GM19455 (cell line): Measurements from ENCODE around the gene FARS2.
A peak's percentile ranks its signal among the peaks of the same experiment; 100 is the strongest.

Experiments used
- ATAC-seq: cut with Tn5 transposase; IDR thresholded peaks from one replicate; pipeline ENCODE4 v1.9.1; 2021; ENCODE audit not compliant: unreplicated experiment

Gene FARS2

DNA sequence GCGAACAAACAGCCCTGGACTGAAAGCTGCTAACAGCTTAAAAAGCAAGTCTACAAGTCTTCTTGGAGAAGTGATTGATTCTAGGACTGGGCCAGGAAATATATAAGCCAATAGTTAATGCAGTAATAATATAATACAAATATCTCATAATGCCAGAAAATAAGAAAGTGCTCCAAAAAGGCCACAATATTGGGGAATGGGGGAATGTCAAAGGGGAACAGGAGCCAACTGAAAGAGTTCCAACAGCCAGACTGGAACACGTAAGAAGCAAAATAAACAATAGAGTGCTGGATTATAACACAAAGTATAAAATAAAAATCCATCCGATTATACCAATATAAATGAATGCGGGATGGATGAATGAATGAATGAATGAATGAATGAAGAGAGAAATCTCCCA lies 449.6 kb downstream of the FARS2 start:
- no peak for ATAC-seq

DNA sequence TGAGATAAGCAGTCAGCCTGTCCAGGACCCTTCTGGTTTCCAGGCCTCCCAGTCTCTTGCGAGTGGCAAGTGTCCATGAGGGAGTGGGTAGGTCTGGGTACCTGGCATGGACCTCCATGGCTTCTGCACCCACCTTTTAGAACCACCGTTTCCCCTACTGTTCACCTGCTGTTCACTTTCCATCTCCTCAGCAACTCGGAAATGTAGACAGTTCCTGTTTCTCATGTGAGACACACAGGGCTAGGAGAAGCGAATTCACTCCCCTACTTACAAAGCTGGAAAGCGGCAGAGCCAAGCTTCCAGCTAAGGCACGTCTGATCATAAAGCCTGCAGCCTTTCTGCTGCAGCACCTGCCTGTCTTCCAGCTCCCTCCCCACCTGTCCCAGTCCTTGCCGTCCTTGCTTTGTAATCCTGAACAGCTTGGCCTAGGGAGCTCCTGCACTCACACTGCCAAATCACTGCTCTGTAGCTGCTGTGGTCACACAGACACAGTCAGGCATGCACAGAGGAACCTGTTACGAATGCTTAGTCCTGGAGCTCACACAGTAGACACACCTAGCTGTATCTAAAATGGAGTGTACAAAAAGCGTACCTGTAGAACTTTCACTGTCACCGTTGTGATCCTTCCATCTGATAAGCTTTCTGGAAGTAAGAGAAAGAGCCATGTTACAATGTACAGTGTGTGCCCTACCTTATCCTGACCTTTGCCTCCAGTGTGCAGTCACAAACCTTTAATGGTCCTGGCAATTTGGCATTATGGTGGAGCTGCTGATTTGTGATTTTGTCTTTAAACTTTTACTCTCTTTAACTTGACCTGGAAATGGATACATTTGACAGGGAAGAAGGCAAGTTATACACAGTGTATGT lies 451.3 kb downstream of the FARS2 start:
- no peak for ATAC-seq

DNA sequence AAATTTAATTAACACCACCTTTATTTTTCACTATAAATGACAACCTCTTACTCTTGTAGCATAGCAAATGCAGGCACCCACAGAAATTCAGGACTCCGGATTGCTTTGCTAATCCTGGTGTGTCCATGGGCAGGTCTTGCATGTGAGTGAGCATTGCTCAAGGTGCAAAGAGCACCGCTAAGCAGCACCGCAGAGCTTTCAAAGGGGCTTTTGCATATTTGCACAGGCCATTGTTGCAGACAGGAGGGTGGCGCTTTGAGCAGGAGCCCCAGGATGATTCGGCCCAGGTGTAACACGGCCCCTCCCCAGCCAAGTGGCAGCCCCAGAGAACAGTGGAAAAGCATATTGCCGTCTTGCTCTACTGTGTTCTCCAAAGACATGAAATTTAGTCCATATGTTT lies 452.2 kb downstream of the FARS2 start:
- ATAC-seq = no peak

DNA sequence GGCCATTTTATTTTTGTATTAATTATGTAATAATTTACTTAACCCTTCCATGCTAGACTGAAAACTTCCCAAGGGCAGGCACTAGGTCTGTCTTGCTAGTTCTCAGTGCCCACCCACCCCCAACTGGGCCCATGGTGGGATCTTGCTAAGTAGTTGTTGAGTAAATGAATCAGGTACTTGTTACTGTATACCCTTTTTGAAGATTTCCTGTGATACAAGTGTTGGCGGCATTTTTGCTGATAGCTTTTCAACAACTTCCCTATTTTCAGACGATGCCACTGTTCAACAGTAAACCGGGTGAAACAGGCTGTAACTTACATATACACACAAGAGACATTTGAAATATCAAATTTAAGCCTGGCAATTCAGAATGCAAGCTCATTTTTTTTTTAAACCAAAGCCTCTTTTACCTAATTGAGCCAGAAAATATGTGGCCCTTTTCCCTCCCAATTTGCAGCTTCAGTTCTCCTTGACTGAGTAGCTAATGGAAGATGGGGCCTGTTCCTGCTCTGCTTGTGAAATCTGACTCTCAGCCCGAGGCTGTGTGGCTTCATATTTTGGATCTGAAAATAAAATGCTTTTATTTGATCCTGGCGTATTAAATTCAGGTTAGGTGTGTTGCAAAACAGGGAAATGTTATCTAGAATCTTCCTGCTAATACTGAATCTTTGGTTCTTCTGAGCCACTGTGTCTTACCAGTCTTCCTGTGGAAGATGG lies 457.1 kb downstream of the FARS2 start:
- ATAC-seq = no peak

DNA sequence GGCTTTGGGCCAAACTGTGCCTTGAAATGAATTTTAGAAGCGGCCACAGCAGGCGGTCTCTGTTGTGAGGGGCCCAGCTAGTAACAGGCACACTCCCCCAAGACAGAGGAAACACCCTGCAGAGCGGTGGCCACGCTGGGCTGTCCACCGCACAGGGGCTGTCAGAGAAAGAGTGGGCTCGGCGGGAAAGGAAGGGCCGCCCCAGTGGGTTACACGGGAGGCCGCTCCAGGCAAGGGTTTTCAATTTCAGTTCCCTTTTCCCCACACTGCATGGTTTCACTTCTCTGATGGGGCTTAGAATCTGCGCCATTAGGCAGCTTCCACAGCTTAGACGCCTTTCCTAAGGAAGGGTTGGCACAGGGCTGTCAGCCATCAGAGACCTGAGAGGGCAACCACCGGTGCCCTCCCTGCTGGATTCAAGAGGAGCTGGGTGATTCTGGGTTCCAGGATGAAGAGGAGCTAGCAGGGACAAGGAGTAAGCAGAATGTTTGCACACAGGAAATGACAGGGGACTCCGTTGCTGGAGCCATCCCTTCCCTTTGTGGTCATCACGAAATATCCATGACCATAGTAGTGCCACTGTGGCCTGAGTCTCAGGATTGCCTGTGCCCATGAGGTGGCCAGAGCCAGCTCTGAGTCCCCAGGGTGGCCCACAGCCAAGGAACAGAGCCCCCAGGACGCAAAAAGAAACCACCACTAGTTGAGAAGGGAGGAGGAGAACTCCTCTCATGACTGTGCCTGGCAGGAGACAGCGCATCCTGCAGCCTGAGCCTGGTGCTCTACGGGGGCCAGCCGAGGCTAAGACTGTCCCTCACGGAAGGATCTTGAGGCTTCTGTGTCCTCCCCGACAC lies 462.8 kb downstream of the FARS2 start:
- ATAC-seq = peak; percentile 96

DNA sequence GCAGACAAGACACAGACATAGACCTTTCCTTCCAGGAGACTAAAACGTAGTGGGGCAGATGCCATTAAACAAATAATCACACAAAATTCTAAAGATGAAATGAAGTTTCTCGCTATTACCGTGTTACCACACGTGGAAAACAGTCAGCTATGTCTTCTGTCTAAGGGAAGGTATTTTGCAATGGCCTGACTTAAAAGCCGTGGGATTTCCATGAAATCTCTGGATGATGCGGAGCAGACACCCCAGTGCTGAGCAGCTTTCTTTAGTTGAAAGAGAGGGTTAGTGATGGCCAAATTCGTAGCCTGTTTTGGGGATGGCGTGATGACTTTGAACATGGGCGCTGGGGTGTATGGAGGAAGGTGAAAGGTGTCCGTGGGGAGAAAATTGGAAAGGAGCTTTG lies 463.6 kb downstream of the FARS2 start:
- no peak for ATAC-seq

DNA sequence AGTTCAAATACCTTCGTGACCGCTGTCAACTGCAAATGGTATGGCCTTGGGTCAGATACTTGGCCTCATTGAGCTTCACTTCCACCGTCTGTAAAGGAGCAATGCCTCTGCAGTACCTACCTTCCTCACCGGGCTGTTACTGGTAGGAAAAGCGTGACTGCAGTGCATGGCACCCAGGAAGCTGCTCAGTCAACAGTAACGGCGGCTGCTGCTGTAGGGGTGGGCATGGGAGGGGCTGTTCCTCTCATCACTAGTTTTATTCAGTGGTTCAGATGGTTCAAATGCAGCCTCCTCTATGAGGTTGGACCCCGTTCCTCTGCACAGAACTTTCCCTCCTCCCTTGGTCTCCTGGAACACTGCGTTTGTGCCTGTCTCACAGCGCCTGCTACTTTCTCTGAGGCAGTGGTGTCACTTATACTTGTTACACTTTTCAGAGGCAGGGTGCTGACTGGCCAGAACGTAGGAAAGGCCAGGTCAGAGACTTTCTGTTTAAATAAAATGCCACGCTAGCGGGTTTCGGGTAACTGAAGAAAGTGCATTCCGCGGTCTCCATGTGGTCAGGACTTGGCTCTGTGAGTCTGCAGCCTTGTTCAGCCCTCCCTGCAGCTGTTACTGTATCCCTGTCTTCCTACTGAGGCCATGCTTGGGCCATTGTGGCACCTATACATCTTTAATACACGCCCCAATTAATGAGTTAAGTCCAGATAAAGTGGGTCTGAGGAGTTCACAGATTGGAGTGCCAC lies 465.8 kb downstream of the FARS2 start:
- ATAC-seq = no peak

DNA sequence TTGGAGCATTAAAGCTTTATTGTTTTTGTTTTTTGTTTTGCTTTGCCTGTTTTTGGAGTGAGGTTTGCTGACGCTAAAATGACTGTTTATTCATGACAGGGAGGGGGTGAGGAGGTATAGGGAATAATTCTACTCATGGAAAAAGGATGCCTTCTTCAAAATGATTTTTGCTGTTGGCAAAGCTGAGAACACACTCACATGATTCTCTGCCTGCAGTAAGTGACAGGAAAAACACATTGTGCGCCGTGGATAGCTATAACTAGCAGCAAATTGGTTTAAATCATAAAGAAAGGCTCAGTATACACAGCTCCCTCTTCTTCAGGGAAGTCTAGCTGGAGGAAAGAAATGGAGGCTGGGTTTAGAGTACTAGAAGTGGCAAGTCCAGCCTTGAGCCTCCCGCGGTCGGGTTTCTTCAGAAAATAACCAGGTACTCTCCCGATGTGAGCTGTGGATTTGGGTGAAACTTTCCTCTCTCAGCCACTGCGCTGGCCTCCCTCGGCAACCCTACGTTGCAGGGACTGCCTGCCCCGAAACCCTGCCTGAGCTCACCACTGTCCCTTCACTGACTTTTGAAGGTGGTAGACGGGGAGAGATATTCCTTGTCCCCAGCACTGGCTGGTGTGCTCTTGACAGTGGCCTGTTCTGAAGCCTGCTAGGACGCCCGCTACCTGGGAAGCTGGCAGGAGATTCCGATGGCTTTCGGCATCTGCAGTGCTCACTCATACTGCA lies 467.2 kb downstream of the FARS2 start:
- no peak for ATAC-seq

DNA sequence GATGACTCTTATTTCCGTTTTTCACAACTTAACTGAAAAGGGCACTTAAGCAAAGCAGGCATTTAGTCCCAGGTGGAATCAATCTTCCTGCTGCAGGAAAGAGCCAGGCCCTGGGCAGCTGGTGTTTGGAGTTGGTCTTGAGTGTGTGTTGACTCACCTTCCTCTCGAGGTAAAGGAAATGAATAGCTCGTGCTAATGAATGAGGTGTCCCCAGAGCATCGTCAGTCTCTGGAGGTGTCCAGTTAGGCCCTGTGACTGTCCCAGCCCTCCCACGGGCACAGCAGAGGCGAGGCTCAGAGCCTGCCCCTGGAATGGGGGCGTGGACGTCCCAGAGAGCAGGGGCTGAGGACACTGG lies 467.7 kb downstream of the FARS2 start:
- no peak for ATAC-seq

DNA sequence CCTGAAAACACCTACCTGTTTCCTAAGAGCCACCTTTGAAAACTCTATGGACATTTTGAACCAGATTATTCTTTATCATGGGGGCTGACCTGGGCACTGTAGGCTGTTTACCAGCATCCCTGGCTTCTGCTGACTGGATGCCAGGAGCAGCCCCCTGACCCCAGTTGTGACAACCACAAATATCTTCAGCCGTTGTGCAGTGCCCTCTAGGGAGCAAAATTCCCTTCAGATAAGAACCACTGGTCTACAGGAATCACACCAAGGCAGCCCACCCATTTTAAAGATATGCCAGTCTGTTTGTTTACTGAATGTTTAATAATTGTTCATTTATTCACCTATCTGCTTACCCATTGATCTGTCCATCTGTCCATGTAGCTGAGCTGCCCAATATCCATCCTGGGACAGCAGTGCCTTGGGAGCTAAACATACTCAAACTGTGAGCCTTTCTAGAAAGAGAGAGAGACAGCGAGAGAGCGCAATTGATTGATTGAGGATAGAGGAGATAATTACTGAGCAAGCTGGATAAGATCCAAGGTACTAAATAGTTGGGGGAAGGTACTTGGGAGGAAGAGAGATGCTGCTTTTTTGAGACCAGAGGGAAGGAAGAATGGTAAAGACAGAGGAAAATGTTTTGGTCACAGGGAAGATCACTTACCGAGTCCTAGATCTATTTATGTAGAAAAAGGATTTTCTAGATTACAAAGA lies 468.7 kb downstream of the FARS2 start:
- no peak for ATAC-seq

DNA sequence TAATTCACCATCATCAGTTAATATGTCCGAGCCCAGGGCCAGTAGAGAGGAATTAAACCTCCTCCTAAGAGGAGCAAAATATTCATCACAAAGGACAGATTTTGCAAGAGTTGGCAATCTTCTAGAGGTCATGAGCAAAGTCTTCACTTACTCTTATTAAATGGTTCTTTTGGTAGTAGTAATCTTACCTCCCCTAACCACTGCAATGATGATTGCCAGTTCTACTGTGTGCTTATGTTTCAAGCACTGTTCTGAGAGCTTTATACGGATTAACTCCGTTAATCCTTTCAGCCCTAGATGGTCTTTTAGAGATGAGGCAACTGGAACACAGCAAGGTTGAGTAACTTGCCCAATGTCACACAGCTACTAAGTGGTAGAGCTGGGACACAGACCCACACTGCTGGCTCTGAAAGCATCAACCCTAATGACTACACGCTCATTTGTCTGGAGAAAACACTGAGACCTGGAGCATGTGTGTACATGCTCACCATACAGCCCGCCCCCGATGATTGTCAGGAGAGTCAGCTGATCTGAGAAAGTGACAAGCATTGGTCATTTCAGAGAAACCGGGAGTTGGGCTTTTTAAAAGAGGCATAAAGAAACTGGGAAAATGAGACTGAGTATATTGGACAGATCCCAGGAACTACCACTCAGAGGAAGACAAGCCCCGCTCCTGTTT lies 469.4 kb downstream of the FARS2 start:
- ATAC-seq = no peak

DNA sequence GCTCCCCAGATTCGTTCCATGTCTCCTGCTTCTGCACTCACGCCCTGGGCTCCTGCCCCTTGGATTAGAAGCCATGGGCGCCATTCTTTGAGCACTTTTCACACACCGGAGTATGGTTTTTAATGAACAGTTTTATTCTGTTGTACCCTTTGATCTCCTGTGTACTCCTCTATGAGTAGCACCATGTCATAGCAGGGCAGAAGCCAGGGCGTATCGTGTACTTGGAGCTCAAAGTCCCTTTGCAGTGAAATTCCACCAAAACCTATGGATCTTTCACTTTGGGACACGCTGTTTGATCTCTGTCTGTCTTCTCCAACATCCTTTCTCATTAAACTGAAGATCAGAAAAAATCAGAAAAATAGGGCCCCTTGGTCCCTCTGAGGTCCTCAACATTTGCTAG lies 470.1 kb downstream of the FARS2 start:
- ATAC-seq = no peak

DNA sequence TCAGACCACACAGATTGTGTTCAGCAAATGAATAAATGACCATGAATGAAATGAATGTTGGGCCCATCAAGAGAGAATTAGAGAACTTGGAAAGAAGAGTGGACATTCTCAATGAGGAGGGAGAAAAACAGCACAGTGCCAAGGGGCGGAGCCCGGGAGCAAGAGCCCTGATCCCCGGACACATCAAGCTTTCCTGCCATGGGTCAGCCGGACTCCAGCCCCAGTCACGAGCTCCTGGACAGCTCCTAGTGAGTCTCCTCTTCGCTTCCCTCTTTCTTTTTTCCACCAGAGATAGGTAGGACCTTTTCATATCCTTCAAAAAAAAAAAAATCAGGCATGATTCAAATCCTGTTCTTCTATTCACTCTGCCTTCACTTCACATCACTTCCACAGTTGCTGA lies 471.2 kb downstream of the FARS2 start:
- ATAC-seq = no peak

DNA sequence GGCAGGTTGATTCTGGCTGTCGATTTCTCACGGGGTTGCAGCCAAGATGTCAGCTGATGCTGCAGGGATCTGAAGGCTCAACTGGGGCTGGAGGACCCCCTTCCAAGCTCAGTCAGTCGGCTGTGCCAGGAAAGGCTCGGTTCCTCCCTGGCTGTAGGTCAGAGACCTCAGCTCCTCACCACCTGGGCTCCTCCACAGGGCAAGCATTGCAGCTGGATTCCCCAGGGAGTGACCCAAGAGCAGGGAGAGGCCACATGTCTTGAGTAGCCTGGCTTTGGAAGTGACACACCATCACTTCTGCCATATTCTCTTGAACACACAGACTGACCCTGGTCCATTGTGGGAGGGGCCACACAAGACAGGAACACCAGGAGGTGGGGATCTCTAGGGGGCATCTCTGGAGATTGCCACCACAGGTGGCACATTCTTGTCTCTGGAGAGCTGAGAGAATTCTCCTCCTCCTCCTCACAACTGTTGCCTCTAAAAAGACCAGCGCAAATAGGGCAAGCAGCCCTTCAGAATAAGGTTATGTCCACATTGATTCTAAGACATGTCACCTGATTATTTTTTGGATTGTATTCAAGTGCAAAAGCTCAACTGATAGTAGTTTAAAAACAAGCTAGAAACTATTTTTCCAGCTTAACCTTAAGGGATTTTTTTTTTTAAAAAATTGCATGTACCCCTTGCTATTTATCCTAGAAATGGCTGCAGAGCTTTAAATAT lies 474.9 kb downstream of the FARS2 start:
- ATAC-seq = no peak

DNA sequence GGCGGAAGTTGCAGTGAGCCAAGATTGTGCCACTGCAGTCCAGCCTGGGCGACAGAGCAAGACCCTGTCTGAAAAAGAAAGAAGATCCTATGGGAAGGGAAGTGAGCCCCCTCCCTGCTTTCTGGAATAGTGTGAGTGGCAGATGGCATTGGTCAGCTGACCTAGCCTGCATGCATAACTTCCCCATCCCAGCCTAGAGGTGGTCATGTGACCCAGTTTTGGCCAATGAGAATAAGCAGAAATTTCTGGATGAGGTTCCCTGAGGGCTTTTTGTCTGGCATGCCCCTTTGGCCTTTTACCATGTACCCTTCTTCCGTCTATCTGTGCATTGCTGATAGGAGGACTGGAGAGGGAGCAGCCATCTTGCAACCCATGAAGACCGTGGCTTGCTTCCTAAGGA lies 476.1 kb downstream of the FARS2 start:
- ATAC-seq = no peak

DNA sequence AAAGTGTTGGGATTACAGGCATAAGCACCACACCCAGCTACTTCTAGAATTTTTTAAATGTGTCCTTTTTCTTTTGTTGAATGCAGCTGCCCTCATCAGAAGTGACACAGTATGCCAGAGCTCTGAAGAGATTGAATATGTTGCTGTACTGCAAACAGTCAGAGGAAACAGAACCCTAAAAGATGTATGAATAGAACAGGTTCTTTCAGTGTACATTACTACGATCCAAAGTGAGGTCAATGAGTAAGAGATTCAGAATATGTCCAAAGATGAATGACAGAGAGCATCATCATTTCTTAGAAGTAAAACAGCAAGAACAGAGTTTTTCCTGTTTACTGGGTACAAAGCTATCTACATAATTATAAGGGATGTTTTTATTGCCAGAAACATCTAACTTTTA lies 476.9 kb downstream of the FARS2 start:
- ATAC-seq = no peak

DNA sequence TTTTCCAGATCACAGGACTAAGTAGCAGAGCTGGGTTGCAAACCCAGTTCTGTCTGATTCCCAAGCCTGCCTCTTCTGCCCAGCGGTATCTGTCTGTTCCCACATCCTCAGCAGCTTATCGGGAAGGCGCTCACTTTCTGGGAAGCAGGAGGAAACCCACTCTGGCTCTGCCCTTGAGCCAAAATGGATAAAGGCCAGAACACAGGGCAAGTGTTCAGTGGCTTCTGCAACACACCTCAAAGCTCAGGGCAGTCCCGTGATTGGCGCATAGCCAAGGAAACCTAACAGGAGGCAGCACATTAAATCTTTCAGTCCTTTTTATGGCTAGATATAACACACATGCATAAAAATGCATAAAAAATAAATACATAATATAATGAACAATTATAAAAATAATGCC lies 483.2 kb downstream of the FARS2 start:
- no peak for ATAC-seq

DNA sequence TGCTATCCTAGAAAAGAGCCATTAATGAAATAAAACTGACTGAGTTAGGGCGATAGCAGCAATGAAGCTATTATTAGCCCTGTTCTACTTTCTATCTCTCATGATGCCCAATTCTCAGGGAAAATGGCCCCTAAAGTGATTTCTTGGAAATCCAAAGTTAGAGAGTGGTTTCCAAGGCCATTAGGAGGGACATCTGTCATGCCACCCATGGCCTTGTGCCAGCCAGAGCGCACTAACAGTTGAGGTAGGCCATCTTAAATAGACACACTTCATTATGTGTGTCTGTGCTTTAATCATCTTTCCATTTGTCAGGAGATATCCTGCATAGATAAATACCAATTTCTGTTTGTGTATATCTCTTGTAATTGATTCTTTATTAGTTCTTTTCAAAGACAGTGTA lies 483.8 kb downstream of the FARS2 start:
- no peak for ATAC-seq
